MG63 (cell line): ENCODE results near the gene DTNB. TPM values are rescaled to one million over a fixed set of nuclear protein-coding genes. Genes with fewer than 3 reads are reported as not detected.
A peak's percentile ranks its signal among the peaks of the same experiment; 100 is the strongest.

Source experiments
- DNase-seq: peaks from one replicate; pipeline ENCODE4 v3.0.0-alpha.2; 2020
- H3K27me3 ChIP-seq: fragments of 250-450 bp; sonication (Bioruptor Pico); 2 replicates; pipeline ENCODE4 v1.5.1; 2020; ENCODE audit warnings: mild to moderate bottlenecking, moderate library complexity
- H3K36me3 ChIP-seq: fragments of 250-450 bp; sonication (Bioruptor Pico); 2 replicates; pipeline ENCODE4 v1.5.1; 2020; ENCODE audit warnings: mild to moderate bottlenecking, moderate library complexity
- H3K4me3 ChIP-seq: fragments of 250-450 bp; sonication (Bioruptor Pico); 2 replicates; pipeline ENCODE4 v1.5.1; 2020; ENCODE audit warnings: mild to moderate bottlenecking, moderate library complexity
- H3K9me3 ChIP-seq: fragments of 250-450 bp; sonication (Bioruptor Pico); 2 replicates; pipeline ENCODE4 v1.5.1; 2020; ENCODE audit warnings: mild to moderate bottlenecking, moderate library complexity
- total RNA-seq: library from RNA; depleted of rRNA; stranded (reverse); fragments of >200 nt; shearing (Covaris generic); gene quantifications from 2 replicates; pipeline ENCODE4 v1.2.3, GENCODE V29; 2014; ENCODE audit warnings: low replicate concordance

The DTNB gene
- total RNA-seq, 1 experiment from 2014 or later: 8.2 TPM

- Histone ChIP-seq H3K27me3 (no peaks in the 10 kb centered on the region), H3K9me3 (no peaks in the 10 kb centered on the region), H3K36me3 (no peaks in the 10 kb centered on the region), H3K4me3 (no peak overlapping the region)
- no peak for DNase-seq
Measured at GRCh38 chr2:25375989-25376545, 297.3 kb downstream of the DTNB start.

DNA sequence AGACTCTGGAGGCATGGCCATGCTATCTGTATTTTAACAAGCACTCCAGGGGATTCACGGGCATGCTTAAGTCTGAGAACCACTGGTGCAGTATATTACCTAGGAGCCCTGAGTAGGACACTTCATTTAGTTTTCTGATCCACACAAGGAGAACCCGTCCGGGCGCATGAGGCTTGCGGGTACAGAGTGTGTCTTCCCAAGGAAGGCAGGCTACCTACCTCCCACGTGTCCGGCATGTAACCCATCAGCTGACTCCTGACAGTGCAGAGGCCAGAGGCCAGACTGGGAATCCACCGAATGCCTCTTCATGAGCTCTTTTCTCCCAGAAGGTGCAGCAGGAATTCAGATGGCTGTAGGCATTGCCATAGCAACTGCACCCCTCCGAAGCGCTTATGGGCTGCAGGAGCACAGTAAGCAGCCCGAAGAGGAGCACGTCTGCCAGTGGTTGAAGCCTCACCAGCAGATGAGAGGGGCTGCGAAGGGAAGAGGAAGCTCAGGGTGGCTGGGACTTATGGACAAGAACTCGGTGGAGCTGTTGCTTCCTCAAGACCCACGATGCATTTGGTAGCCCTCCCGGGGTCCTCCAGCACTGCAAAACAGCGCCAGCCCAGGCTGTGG, 297.9 kb downstream of the DTNB start:
- Histone ChIP-seq H3K9me3 (no peaks in the 10 kb centered on the region), H3K4me3 (no peak overlapping the region), H3K36me3 (no peaks in the 10 kb centered on the region), H3K27me3 (no peaks in the 10 kb centered on the region)
- DNase-seq: no peak

DNA sequence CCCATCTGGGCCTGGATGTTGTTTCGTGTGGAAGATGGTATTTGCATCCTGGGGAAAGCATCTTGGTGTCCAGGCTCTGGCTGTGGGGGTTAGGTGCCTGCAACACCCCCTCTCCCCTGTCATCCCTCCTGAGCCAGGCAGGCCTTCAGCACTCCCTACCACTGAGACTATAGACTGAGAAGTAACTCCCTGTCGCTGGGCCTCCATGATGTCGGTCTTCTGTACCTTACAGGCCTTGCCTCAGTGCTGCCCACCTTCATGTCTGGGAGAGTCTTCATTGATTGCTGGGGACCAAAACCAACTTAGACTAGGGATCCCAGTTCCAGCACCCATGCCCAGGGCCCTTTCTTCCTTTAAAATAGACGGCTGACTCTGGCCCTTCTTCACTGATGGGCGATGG, 298.6 kb downstream of the DTNB start:
- no peaks in the 10 kb centered on the region for H3K36me3 ChIP-seq
- H3K4me3 ChIP-seq: no peak overlapping the region
- H3K9me3 ChIP-seq: no peaks in the 10 kb centered on the region
- DNase-seq: no peak
- no peaks in the 10 kb centered on the region for H3K27me3 ChIP-seq

- DNase-seq: no peak
- H3K9me3 ChIP-seq: no peaks in the 10 kb centered on the region
- no peaks in the 10 kb centered on the region for H3K27me3 ChIP-seq
- H3K4me3 ChIP-seq: no peak overlapping the region
- H3K36me3 ChIP-seq: no peaks in the 10 kb centered on the region
Measured at GRCh38 chr2:25374411-25374810, 299.0 kb downstream of the DTNB start.

GRCh38 chr2:25373269-25373981, 300.0 kb downstream of the DTNB start:
- H3K27me3 ChIP-seq: no peaks in the 10 kb centered on the region
- H3K9me3 ChIP-seq: no peaks in the 10 kb centered on the region
- no peak for DNase-seq
- no peak overlapping the region for H3K4me3 ChIP-seq
- H3K36me3 ChIP-seq: no peaks in the 10 kb centered on the region

GRCh38 chr2:25372405-25373268, 300.7 kb downstream of the DTNB start:
- no peak overlapping the region for H3K4me3 ChIP-seq
- no peak for DNase-seq
- H3K9me3 ChIP-seq: no peaks in the 10 kb centered on the region
- no peaks in the 10 kb centered on the region for H3K36me3 ChIP-seq
- H3K27me3 ChIP-seq: no peaks in the 10 kb centered on the region

- H3K9me3 ChIP-seq: no peaks in the 10 kb centered on the region
- no peaks in the 10 kb centered on the region for H3K27me3 ChIP-seq
- no peaks in the 10 kb centered on the region for H3K36me3 ChIP-seq
- no peak for DNase-seq
- no peak overlapping the region for H3K4me3 ChIP-seq
Measured at GRCh38 chr2:25371253-25372241, 301.8 kb downstream of the DTNB start.

GRCh38 chr2:25369876-25370275, 303.5 kb downstream of the DTNB start:
- no peak for DNase-seq
- Histone ChIP-seq H3K27me3 (no peaks in the 10 kb centered on the region), H3K9me3 (no peaks in the 10 kb centered on the region), H3K36me3 (no peaks in the 10 kb centered on the region), H3K4me3 (no peak overlapping the region)

GRCh38 chr2:25369439-25369838, 303.9 kb downstream of the DTNB start:
- H3K4me3 ChIP-seq: no peak overlapping the region
- H3K27me3 ChIP-seq: no peaks in the 10 kb centered on the region
- no peaks in the 10 kb centered on the region for H3K9me3 ChIP-seq
- H3K36me3 ChIP-seq: no peaks in the 10 kb centered on the region
- DNase-seq: no peak

DNA sequence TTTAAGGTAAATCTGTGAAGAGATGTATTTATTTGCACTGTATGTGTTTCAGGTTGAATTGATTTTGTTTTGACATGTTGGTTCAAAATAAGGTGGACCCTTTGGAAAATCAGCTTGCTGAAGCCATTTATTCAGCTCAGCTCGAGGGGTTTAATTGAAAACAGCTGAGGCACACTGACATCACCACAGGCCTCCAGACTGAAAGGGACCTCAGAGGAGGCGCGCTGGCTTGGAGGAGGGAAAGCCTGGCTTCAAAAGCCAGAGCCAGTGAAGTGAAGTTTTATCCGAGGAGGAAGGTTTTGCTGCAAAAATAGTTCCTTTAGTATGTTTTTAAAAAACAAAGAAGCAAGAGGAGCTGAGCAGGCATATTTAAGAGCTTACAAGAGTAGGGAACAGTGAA, 304.7 kb downstream of the DTNB start:
- DNase-seq: no peak
- Histone ChIP-seq H3K27me3 (no peaks in the 10 kb centered on the region), H3K9me3 (no peaks in the 10 kb centered on the region), H3K4me3 (no peak overlapping the region), H3K36me3 (no peaks in the 10 kb centered on the region)

DNA sequence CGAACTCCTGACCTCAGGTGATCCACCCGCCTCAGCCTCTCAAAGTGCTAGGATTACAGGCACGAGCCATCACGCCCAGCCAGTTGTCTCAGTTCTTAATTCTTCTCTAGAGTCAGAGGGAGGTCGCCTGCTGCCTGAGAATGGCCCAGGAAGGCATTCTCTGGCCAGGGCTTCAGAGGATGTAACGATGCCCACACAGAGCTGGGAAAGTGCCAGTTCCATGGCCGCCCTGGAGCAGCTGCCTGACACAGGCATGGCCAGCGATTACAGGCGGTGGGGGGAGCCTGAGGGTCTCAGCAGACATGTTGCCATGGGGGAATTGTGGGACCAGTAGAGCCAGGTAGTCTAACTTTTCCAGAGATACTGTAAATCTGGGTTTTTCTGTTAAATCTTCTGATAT, 306.1 kb downstream of the DTNB start:
- Histone ChIP-seq H3K27me3 (no peaks in the 10 kb centered on the region), H3K4me3 (no peak overlapping the region), H3K9me3 (no peaks in the 10 kb centered on the region), H3K36me3 (no peaks in the 10 kb centered on the region)
- DNase-seq: no peak

DNA sequence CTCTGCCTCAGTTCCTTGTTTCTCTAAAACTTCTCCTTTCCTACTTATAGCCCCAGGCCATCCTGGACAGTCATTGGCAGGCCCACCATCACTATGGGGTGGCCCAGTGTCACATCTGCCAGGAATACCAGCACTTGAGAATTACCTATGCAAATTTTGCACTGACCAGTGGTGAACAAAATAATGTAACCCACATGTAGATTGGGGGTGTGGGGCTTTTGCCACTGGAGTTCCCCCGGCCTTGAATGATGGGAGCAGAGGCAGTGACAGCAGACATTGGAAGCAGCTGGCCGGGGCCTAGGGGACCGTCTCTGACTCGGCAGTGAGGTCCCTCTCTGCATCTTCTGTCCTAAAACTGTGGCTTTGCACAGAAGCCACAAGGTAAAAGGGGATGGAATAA, 306.7 kb downstream of the DTNB start:
- H3K36me3 ChIP-seq: no peaks in the 10 kb centered on the region
- no peak overlapping the region for H3K4me3 ChIP-seq
- DNase-seq: no peak
- H3K9me3 ChIP-seq: no peaks in the 10 kb centered on the region
- H3K27me3 ChIP-seq: no peaks in the 10 kb centered on the region

- DNase-seq: peak; percentile 36
- no peaks in the 10 kb centered on the region for H3K9me3 ChIP-seq
Measured at GRCh38 chr2:25365241-25365640, 308.1 kb downstream of the DTNB start.

DNA sequence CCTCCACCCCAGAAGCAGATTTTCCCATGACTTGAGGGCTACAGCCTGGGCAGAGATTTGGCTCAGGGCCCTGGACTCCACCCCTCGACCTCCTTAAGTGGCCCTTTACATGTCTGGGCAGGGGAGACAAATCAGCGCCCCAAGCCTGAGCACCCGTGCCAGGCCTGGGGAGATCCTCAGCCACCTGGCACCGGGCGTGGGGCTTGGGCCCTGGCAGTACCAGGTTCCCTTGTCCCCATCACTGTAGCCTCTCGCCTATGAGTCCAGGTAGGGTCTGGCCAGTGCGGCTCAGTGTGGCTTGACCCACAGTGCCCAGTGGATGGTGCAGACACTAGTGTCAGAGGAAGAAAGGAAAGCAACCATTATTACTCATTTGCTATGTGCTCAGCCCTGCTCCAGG, 309.6 kb downstream of the DTNB start:
- Histone ChIP-seq H3K27me3 (no peaks in the 10 kb centered on the region), H3K4me3 (no peak overlapping the region), H3K36me3 (no peaks in the 10 kb centered on the region), H3K9me3 (no peaks in the 10 kb centered on the region)
- no peak for DNase-seq

More at GRCh38 chr2:25365241-25365640, 308.1 kb downstream of the DTNB start:
- H3K36me3 ChIP-seq: no peaks in the 10 kb centered on the region
- no peaks in the 10 kb centered on the region for H3K27me3 ChIP-seq
- no peak overlapping the region for H3K4me3 ChIP-seq

- no peak for DNase-seq
- no peaks in the 10 kb centered on the region for H3K9me3 ChIP-seq
- H3K36me3 ChIP-seq: no peaks in the 10 kb centered on the region
- H3K4me3 ChIP-seq: peak overlapping the region; percentile 22
- H3K27me3 ChIP-seq: no peaks in the 10 kb centered on the region
Measured at GRCh38 chr2:25362434-25363145, 310.8 kb downstream of the DTNB start.

GRCh38 chr2:25362049-25362433, 311.3 kb downstream of the DTNB start:
- Histone ChIP-seq H3K9me3 (no peaks in the 10 kb centered on the region), H3K4me3 (peak overlapping the region; percentile 22), H3K36me3 (no peaks in the 10 kb centered on the region), H3K27me3 (no peaks in the 10 kb centered on the region)
- DNase-seq: peak; percentile 81
